Hepatocyte (in vitro differentiated cells): ENCODE measurements around the gene CPTP. TPM values are rescaled to one million over a fixed set of nuclear protein-coding genes. Genes with fewer than 3 reads are reported as not detected.

Experiments used
- DNase-seq: peaks from one replicate; pipeline ENCODE4 v3.0.0-alpha.2; 2016; ENCODE audit warnings: low spot score
- H2AFZ ChIP-seq: fragments of 200-600 bp; sonication (generic); 2 replicates; pipeline ENCODE4 v1.6.0; 2016; ENCODE audit warnings: antibody characterized with exemption, mild to moderate bottlenecking
- H3K27ac ChIP-seq: fragments of 200-600 bp; sonication (generic); 2 replicates; pipeline ENCODE4 v1.5.1; 2016; ENCODE audit warnings: mild to moderate bottlenecking
- H3K27me3 ChIP-seq: fragments of 200-600 bp; sonication (generic); 2 replicates; pipeline ENCODE4 v1.6.1; 2016
- H3K36me3 ChIP-seq: fragments of 200-600 bp; sonication (generic); replicated peaks from 2 replicates; pipeline ENCODE4 v1.5.1; 2016; ENCODE audit warnings: low read depth; ENCODE audit not compliant: insufficient read depth
- H3K4me1 ChIP-seq: fragments of 200-600 bp; sonication (generic); 2 replicates; pipeline ENCODE4 v1.5.1; 2016; ENCODE audit warnings: mild to moderate bottlenecking, moderate library complexity; ENCODE audit not compliant: insufficient read depth
- H3K4me2 ChIP-seq: fragments of 200-600 bp; sonication (generic); 2 replicates; pipeline ENCODE4 v1.6.0; 2016
- H3K4me3 ChIP-seq: fragments of 200-600 bp; sonication (generic); 2 replicates; pipeline ENCODE4 v1.5.1; 2016; ENCODE audit warnings: mild to moderate bottlenecking
- H3K79me2 ChIP-seq: fragments of 200-600 bp; sonication (generic); 2 replicates; pipeline ENCODE4 v1.6.0; 2017; ENCODE audit warnings: mild to moderate bottlenecking
- H3K9me2 ChIP-seq: fragments of 200-600 bp; sonication (generic); replicated peaks from 2 replicates; pipeline ENCODE4 v1.6.0; 2017; ENCODE audit warnings: mild to moderate bottlenecking; ENCODE audit not compliant: insufficient read depth
- H3K9me3 ChIP-seq: fragments of 200-600 bp; sonication (generic); 2 replicates; pipeline ENCODE4 v1.5.1; 2016; ENCODE audit warnings: low read depth, mild to moderate bottlenecking
- H4K20me1 ChIP-seq: fragments of 200-600 bp; sonication (generic); 2 replicates; pipeline ENCODE4 v1.6.0; 2016; ENCODE audit warnings: mild to moderate bottlenecking; ENCODE audit not compliant: insufficient read depth, poor library complexity, severe bottlenecking
- CTCF ChIP-seq: fragments of 200-600 bp; sonication (generic); IDR thresholded peaks from 2 replicates; pipeline ENCODE4 v1.5.1; 2016; ENCODE audit warnings: antibody characterized with exemption, mild to moderate bottlenecking; ENCODE audit not compliant: poor library complexity
- EZH2 ChIP-seq: fragments of 200-600 bp; sonication (generic); IDR thresholded peaks from 2 replicates; pipeline ENCODE4 v1.6.1; 2016; ENCODE audit warnings: antibody characterized with exemption, mild to moderate bottlenecking, borderline replicate concordance
- EZH2phosphoT487 ChIP-seq: fragments of 200-600 bp; sonication (generic); IDR thresholded peaks from one replicate; pipeline ENCODE4 v1.6.1; 2018; ENCODE audit warnings: antibody characterized with exemption, mild to moderate bottlenecking, low read depth, moderate library complexity; ENCODE audit not compliant: unreplicated experiment, severe bottlenecking
- WGBS: methylation state at CpG from one replicate; pipeline ENCODE4 v1.1.6; 2016; ENCODE audit warnings: low lambda C conversion rate; ENCODE audit errors: missing lambda C conversion rate; 5-methylcytosine and 5-hydroxymethylcytosine counted together
- polyA plus RNA-seq: library from polyadenylated mRNA; unstranded; fragments of >200 nt; fragmentation: Nextera tagmentation; extraction: Ambion mirVana; gene quantifications from 2 replicates; pipeline ENCODE4 v1.2.1, GENCODE V29; 2016
- total RNA-seq: library from RNA; depleted of rRNA; stranded (reverse); fragments of >200 nt; gene quantifications from 2 replicates; pipeline ENCODE4 v1.2.3, GENCODE V29; 2014

The CPTP gene
- total and polyA plus RNA-seq, 2 experiments from 2014 or later, result 12.8 to 45.6 TPM

GRCh38 chr1:1359664-1360468 lies 35.3 kb downstream of the CPTP start:
- peak overlapping the region; percentile 97 for H3K27ac ChIP-seq
- H3K4me2 ChIP-seq, result peak overlapping the region; percentile 90
- H3K36me3 ChIP-seq, result no peaks in the 10 kb centered on the region
- H3K79me2 ChIP-seq, result peaks cover 31% of the 10 kb centered on the region
- no peak overlapping the region for H3K4me3 ChIP-seq
- H3K9me2 ChIP-seq, result no peaks in the 10 kb centered on the region
- no peak for TF ChIP-seq EZH2
- TF ChIP-seq CTCF, result no peak
- TF ChIP-seq EZH2phosphoT487, result no peak
- peak; percentile 61 for DNase-seq
- no peak overlapping the region for H2AFZ ChIP-seq
- peaks cover 59% of the 10 kb centered on the region for H3K4me1 ChIP-seq
- peaks cover 6% of the 10 kb centered on the region for H4K20me1 ChIP-seq
- no peaks in the 10 kb centered on the region for H3K9me3 ChIP-seq
- WGBS, result 59% methylated on average over 26 of the region's 28 CpGs
- no peaks in the 10 kb centered on the region for H3K27me3 ChIP-seq

DNA sequence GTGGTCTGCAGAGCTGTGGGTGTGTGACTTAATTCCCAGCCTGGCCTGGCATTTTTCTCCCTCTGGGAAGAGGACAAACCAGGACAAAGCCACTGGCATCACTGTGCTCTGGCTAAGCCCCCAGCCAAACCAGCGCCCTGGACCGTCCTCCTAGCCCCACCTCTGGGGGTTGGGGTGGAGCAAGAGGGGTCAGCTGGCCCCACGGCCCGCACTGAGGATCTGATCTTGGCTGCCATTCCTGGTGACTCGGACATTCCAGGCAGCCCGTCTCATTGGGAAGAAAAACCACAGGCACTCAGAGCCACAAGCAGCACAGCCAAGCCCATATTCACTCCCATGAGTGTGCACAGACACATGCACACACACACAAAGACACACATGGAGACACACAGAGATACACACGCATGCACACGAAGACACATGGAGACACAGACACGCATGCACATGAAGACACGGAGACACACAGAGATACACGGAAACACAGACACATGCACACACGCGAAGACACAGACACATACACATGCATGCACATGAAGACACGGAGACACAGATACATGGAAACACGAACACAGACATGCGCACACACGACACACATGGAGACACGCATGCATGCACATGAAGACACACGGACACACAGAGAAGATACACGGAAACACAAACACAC lies 36.0 kb downstream of the CPTP start:
- TF ChIP-seq CTCF, result no peak
- TF ChIP-seq EZH2, result no peak
- TF ChIP-seq EZH2phosphoT487, result no peak
- peak overlapping the region; percentile 97 for H3K27ac ChIP-seq
- 81% methylated on average over 20 of the region's 20 CpGs for WGBS

GRCh38 chr1:1361233-1361981 lies 36.8 kb downstream of the CPTP start:
- TF ChIP-seq EZH2phosphoT487, result no peak
- TF ChIP-seq EZH2, result no peak
- no peaks in the 10 kb centered on the region for H3K36me3 ChIP-seq
- H3K4me2 ChIP-seq, result peak overlapping the region; percentile 64
- H3K4me1 ChIP-seq, result peaks cover 50% of the 10 kb centered on the region
- WGBS, result 85% methylated on average over 32 of the region's 35 CpGs
- H4K20me1 ChIP-seq, result peaks cover 1% of the 10 kb centered on the region
- no peaks in the 10 kb centered on the region for H3K9me2 ChIP-seq
- H3K27me3 ChIP-seq, result no peaks in the 10 kb centered on the region
- peak overlapping the region; percentile 46 for H2AFZ ChIP-seq
- no peaks in the 10 kb centered on the region for H3K9me3 ChIP-seq
- no peak for DNase-seq
- no peak overlapping the region for H3K4me3 ChIP-seq
- H3K27ac ChIP-seq, result peak overlapping the region; percentile 97
- peaks cover 17% of the 10 kb centered on the region for H3K79me2 ChIP-seq

More for the DNA sequence above, 36.0 kb downstream of the CPTP start:
- Histone ChIP-seq H2AFZ (no peak overlapping the region), H3K4me1 (peaks cover 54% of the 10 kb centered on the region), H4K20me1 (peaks cover 6% of the 10 kb centered on the region), H3K4me2 (peak overlapping the region; percentile 90), H3K79me2 (peaks cover 23% of the 10 kb centered on the region), H3K4me3 (no peak overlapping the region), H3K36me3 (no peaks in the 10 kb centered on the region), H3K9me2 (no peaks in the 10 kb centered on the region), H3K9me3 (no peaks in the 10 kb centered on the region), H3K27me3 (no peaks in the 10 kb centered on the region)
- peak; percentile 71 for DNase-seq
